ENCODE measurements around the gene ARMC3. TPM values are rescaled to one million over a fixed set of nuclear protein-coding genes. Genes with fewer than 3 reads are reported as not detected.

Gene ARMC3
- total and polyA plus RNA-seq, 2 donors (not counting 1 experiment from before 2014, with no cell fraction given) = not detected

DNA sequence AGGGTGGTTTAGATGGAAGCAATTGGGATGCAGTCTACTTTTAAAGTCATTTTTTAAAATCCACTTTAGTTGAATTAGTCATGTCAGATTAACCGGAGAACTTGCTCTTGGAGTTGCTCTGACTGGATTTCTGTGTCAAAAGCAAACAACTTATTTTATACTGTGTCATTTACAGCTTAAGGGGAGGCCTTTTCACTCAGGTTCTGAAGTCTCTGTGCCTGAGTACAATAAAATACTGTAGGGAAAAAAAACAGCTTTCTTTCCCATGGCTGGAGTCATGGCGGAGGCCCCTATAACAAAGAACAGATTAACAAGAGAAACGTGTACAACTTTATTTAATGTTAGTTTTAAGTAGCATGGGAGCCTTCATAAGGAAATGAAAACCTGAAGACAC, 128.3 kb downstream of the ARMC3 start:
- no peak overlapping the region for H3K4me3 ChIP-seq (ENCODE audit: control extremely low read depth in 1 of 5, extremely low read depth in 1 of 5, insufficient read depth in 1 of 5, low read depth in 2 of 5, low read length in 4 of 5)
- Mint-ChIP-seq H3K27me3 (peaks cover 53% of the 10 kb centered on the region), H3K27ac (no peak overlapping the region), H3K4me3 (no peak overlapping the region), H3K4me1 (no peaks in the 10 kb centered on the region), H3K9me3 (ENCODE audit: insufficient read depth) (peaks cover 2% of the 10 kb centered on the region)
- DNase-seq (no peak), ATAC-seq (ENCODE audit: low read depth) (no peak)
- peaks cover 0 to 2% (median 0%) of the 10 kb centered on the region in 3 donors for H3K9me3 ChIP-seq (ENCODE audit: control extremely low read depth in 1 of 3, control insufficient read depth in 2 of 3, insufficient read depth in 1 of 3, low read length in 2 of 3)
- intact Hi-C loops (cut with micrococcal nuclease) = no loop called here
- H3K27me3 ChIP-seq (replicated peaks in 1 of 4; ENCODE audit: control extremely low read depth in 1 of 4, control insufficient read depth in 3 of 4, insufficient read depth in 4 of 4, low read length in 3 of 4) = peaks cover 0 to 8% (median 0%) of the 10 kb centered on the region in 4 experiments
- CTCF ChIA-PET = no interaction called here
- H3K9ac ChIP-seq (ENCODE audit: low read length) = no peak overlapping the region
- H3K27ac ChIP-seq (ENCODE audit: low read length in 2 of 2) = no peak overlapping the region
- POLR2A ChIA-PET = no interaction called here
- H3K4me2 ChIP-seq (replicated peaks; ENCODE audit: low read depth, low read length, poor library complexity, severe bottlenecking) = no peak overlapping the region
- whole genome bisulfite sequencing (ENCODE audit: insufficient coverage) = no CpG with 5 or more reads among the region's 3 CpGs
- H4K20me1 ChIP-seq (ENCODE audit: control insufficient read depth, insufficient read depth, low read length, poor library complexity, severe bottlenecking) = no peaks in the 10 kb centered on the region
- H3K4me1 ChIP-seq (ENCODE audit: control insufficient read depth in 2 of 2, insufficient read depth in 2 of 2, low read length in 2 of 2) = no peaks in the 10 kb centered on the region
- H3K79me2 ChIP-seq (ENCODE audit: control insufficient read depth, insufficient read depth, low read length) = no peaks in the 10 kb centered on the region
- H2AFZ ChIP-seq (ENCODE audit: insufficient read depth, low read depth, low read length, poor library complexity, severe bottlenecking) = no peak overlapping the region
- TF ChIP-seq EZH2 (IDR thresholded peaks at IDR 0.05; ENCODE audit: borderline replicate concordance, insufficient read depth, low read depth, low read length, poor library complexity, severe bottlenecking) (no peak), CTCF (IDR thresholded peaks at IDR 0.05) (no peak)
- H3K36me3 ChIP-seq (replicated peaks in 1 of 2; ENCODE audit: control extremely low read depth in 1 of 2, control insufficient read depth in 1 of 2, extremely low read depth in 1 of 2, insufficient read depth in 2 of 2, low read length in 1 of 2) = no peaks in the 10 kb centered on the region

DNA sequence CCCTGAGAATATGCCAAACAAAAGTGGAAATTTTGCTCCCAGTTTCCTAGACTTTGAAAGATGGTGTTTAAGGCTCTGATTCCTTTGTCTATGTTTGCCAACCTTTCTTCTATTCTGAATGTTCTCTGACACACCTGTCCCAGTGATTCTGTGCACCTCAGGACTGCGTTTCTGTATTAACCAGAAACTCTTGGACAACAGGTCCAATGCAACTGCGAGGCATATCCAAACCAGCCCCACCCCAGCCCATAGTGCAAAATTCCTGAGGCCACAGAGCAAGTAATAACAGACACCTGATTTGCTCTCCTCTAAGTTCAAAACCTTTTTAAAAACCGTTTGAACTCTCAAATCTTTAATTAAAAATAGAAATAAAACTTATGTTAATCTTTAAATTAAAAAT, 130.5 kb downstream of the ARMC3 start:
- no peak overlapping the region for H3K4me3 ChIP-seq (ENCODE audit: control extremely low read depth in 1 of 5, extremely low read depth in 1 of 5, insufficient read depth in 1 of 5, low read depth in 2 of 5, low read length in 4 of 5)
- no peak overlapping the region for H3K9ac ChIP-seq (ENCODE audit: low read length)
- H3K27ac ChIP-seq (ENCODE audit: low read length in 2 of 2) = no peak overlapping the region
- H2AFZ ChIP-seq (ENCODE audit: insufficient read depth, low read depth, low read length, poor library complexity, severe bottlenecking) = no peak overlapping the region
- no peak overlapping the region for H3K4me2 ChIP-seq (replicated peaks; ENCODE audit: low read depth, low read length, poor library complexity, severe bottlenecking)
- TF ChIP-seq CTCF (IDR thresholded peaks at IDR 0.05) = no peak
- TF ChIP-seq EZH2 (IDR thresholded peaks at IDR 0.05; ENCODE audit: borderline replicate concordance, insufficient read depth, low read depth, low read length, poor library complexity, severe bottlenecking) = no peak
- intact Hi-C loops (cut with micrococcal nuclease) = no loop called here
- DNase-seq (no peak), ATAC-seq (ENCODE audit: low read depth) (no peak)
- POLR2A ChIA-PET = no interaction called here
- peaks cover 39% of the 10 kb centered on the region for H3K27me3 Mint-ChIP-seq
- no peaks in the 10 kb centered on the region for H3K4me1 Mint-ChIP-seq
- peaks cover 0 to 8% (median 0%) of the 10 kb centered on the region in 4 experiments for H3K27me3 ChIP-seq (replicated peaks in 1 of 4; ENCODE audit: control extremely low read depth in 1 of 4, control insufficient read depth in 3 of 4, insufficient read depth in 4 of 4, low read length in 3 of 4)
- no peaks in the 10 kb centered on the region for H3K79me2 ChIP-seq (ENCODE audit: control insufficient read depth, insufficient read depth, low read length)
- H3K4me1 ChIP-seq (ENCODE audit: control insufficient read depth in 2 of 2, insufficient read depth in 2 of 2, low read length in 2 of 2) = no peaks in the 10 kb centered on the region
- CTCF ChIA-PET = no interaction called here
- peaks cover 0 to 2% (median 0%) of the 10 kb centered on the region in 3 donors for H3K9me3 ChIP-seq (ENCODE audit: control extremely low read depth in 1 of 3, control insufficient read depth in 2 of 3, insufficient read depth in 1 of 3, low read length in 2 of 3)
- H3K36me3 ChIP-seq (replicated peaks in 1 of 2; ENCODE audit: control extremely low read depth in 1 of 2, control insufficient read depth in 1 of 2, extremely low read depth in 1 of 2, insufficient read depth in 2 of 2, low read length in 1 of 2) = no peaks in the 10 kb centered on the region
- WGBS (ENCODE audit: insufficient coverage) = 60% methylated on average over 1 of the region's 3 CpGs
- H4K20me1 ChIP-seq (ENCODE audit: control insufficient read depth, insufficient read depth, low read length, poor library complexity, severe bottlenecking) = no peaks in the 10 kb centered on the region
- H3K9me3 Mint-ChIP-seq (ENCODE audit: insufficient read depth) = peaks cover 2% of the 10 kb centered on the region
- no peak overlapping the region for H3K27ac Mint-ChIP-seq
- H3K4me3 Mint-ChIP-seq = no peak overlapping the region
